NOMO-1 treated with dmso at 0.1 percent for 144 hours (cell line): ENCODE results near the gene CCNY.

Experiments used
- DNase-seq: peaks from one replicate; lab custom pipeline; 2025; ENCODE audit not compliant: unreplicated experiment; lab: John Stamatoyannopoulos, UW

Gene CCNY

GRCh38 chr10:35379226-35380137, 43.2 kb downstream of the CCNY start:
- no peak for DNase-seq

GRCh38 chr10:35382096-35382495, 45.8 kb downstream of the CCNY start:
- DNase-seq = no peak

GRCh38 chr10:35384265-35384868, 48.1 kb downstream of the CCNY start:
- DNase-seq = no peak

DNA sequence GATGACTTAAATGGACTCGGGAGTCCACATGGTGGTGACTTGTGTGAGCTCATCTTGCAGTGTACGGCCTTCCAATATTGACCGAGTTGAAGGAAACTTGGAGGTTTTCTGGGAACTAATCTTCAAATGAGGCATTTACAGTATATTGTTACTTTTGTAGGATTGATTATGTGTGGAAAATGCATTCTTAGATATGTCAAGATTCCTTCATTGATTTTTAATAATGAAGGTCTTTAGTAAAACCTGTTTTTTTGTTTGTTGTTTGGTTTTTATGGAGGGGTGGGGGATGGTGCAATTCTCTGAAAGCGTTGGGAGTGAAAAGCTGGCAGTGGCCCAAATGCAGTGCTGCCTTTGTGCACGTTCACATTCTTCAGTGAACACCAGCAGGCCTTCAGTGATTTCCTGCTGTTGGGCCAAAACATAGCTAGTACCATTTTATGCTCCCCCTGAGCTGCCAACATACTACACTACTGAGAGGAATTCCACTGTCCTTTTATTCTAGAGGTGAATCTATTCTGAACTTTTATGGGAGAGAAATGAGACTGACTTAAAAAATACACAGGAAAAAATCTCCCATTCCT, 50.4 kb downstream of the CCNY start:
- DNase-seq = no peak

DNA sequence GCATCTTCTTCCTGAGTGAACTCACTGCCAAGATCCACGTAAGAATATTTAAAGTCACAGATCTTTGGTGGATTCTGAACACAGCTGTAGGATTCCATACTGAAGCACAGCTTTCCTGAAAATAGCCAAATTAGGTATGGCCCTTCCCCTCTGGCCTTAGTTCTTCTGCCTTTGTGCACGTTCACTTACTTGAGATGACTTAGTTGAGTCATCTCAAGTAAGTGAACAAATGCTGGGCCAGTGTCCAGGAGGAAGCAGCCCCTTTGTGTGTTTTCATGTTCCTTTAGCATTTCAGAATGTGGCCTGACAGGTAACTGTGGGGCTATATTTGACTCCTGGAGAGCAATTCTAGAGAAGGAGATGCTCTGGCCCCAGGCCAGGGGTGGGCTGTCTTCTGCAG, 51.5 kb downstream of the CCNY start:
- no peak for DNase-seq

GRCh38 chr10:35388197-35388596, 51.9 kb downstream of the CCNY start:
- no peak for DNase-seq

- DNase-seq = no peak
These were observed 52.4 kb downstream of the CCNY start for GRCh38 chr10:35388682-35389081.

DNA sequence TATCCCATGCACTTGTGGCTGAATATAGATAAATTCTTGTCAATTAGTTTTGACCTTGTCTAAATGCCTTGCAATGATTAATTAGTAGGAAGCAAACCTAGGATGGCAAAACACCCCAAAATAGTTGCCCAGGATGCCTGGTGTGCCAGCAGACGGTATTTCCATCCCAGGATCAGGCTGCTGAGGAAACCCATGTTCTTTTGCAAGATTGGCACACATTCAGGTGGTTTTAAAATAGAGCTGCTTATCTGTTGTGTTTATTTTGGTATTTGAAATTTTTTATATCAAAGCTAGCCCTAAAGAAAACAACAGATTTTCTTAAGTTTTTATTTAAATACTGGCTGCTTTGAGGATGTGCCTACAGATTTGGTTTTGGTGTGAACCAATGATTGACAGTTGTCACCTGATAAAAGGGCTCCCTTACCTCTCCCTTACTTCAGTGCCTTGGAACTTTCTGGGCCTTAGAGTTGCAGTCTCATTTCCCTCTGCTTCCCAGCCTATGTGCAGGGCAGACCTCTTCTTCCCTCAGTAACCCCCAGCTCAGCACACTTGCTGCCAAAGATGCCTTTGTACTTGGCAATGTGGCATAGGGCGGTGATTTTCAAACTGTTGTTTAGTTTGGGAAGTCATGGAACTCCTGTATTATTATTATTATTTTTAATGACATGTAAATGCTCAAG, 54.0 kb downstream of the CCNY start:
- DNase-seq = no peak

DNA sequence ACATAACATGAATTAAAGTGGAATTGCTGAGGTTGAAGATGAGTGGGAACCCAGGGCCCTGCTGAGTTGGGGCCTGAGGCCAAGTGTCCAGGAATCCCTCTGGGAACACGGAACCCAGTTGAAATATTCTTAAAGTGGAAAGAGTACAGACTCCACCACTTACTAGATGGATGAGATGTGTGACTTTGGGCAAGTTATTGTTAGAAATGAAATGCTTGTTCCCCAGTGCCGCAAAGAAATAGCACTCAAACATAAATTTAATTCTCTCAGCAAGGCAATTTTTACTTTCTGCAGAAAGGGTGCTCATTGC, 54.5 kb downstream of the CCNY start:
- DNase-seq = no peak

GRCh38 chr10:35391153-35391953, 55.0 kb downstream of the CCNY start:
- no peak for DNase-seq

- no peak for DNase-seq
These were observed 55.6 kb downstream of the CCNY start for GRCh38 chr10:35391954-35392262.

DNA sequence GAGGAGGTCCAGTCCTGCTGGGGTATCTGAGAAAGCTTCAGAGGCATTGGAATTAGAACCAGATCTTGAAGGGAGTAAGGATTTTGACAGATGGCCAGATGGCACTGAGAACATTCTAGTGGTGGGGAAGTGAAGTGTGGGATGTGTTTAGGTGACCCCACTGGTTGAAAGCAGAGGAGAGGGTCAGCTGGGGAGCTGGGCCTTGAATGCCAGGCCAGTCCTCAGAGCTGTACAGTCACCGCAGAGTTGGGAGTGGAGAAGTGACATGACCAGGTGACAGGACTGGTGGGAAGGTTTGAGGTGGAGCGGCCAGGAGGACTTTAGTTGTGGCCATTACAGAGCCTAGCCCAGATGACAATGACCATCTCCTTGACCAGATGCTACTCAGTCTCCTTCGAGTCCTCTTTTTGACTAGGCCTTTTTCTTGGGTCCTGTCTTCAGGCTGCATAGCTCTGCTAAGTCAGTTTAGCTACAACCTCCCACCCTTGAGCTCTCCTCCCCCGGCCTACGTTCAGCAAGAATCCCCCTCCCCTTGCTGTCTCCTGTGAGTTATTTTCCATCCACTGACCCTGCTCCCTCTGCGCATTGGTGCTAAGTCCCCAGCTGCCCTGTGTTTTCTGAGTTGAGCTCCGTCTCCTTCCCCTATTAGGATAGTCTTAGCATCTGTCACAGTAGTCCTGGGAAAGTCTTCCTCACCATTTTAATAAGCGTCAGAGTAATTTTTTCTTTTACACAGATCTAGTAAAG, 56.3 kb downstream of the CCNY start:
- no peak for DNase-seq

DNA sequence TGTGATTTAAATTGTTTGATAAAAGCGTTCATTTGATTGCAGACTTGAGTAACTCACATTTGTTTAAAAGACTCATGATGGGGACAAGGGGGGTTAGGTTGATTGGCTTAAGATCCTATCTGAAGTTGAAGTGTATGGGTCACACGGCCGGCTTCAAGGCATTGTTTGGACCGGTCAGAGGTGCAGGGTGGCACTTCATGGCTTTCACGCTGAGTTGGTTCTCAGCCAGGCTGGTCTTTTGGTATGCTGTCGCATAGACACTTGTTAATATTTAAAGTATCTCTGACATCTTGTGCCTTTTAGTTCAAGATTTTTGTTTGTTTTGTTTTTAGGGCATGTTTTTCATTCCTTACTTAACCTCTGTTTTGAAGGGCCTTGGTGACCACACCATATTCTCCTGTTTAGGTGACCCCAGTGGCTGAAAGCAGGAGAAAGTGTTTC, 58.1 kb downstream of the CCNY start:
- no peak for DNase-seq

DNA sequence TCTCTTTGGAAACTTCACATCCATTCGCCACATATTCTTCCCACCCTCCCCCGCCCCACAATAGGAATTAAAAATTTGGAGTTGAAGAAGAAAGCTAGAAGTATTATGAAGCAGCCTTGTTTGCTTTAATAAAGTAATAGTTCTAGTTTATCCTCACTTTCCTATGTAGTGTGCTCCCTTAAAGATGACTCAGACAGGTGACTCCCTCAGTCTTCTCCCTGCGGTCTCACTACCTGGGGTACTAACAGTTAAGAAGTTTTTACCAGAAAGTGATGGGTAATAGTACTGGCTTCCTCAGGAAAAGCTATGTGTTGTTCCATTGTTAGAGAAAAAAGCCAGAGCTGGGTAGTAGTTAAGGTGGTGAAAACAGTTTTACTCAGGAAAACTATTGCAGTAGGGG, 58.6 kb downstream of the CCNY start:
- no peak for DNase-seq

GRCh38 chr10:35396560-35397434, 60.5 kb downstream of the CCNY start:
- DNase-seq = no peak

- no peak for DNase-seq
These were observed 61.6 kb downstream of the CCNY start for GRCh38 chr10:35397953-35398352.

GRCh38 chr10:35398355-35398754, 62.0 kb downstream of the CCNY start:
- DNase-seq = no peak

- DNase-seq = no peak
These were observed 62.6 kb downstream of the CCNY start for GRCh38 chr10:35398908-35399307.

DNA sequence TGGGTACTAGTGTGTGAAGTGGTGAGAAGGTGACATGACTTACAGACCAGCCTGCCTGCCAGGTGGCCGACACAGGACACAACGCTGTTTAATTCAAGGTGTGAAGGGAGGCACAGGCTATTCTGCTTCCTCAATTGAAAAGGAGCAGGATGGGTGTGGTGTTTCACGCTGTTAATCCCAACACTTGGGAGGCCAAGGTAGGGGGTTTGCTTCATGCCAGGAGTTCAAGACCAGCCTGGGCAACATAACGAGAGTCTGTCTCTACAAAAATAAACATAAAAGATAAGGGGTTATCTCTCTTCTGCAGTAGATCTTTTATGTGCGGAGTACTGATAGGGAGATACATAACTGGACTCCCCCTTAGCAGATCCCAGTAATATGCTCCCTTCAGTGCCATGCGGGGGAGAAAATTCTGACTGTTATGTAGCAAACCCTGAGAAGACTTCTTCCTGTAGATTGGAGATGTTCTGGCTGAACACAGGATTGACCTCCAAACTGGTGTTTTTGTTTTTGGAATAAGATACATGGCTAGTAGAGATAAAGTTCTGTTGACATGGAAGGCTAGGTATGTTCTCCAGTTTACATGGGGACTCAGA, 63.2 kb downstream of the CCNY start:
- no peak for DNase-seq
